CD14-positive monocyte (primary cell): ENCODE measurements around the gene MAPK4. TPM values are rescaled to one million over a fixed set of nuclear protein-coding genes. Genes with fewer than 3 reads are reported as not detected.

Experiments
- DNase-seq, 3 donors: peaks; one replicate each; pipeline ENCODE4 v3.0.0-alpha.2; 2011 to 2022
- H2AFZ ChIP-seq: 2 replicates; pipeline ENCODE4 v1.6.0; 2012; ENCODE audit warnings: mild to moderate bottlenecking, low read depth, low read length, inconsistent platforms; ENCODE audit not compliant: insufficient read depth, poor library complexity, severe bottlenecking
- H3K27ac ChIP-seq, 2 donors: 1 replicate in 1 of 2; 2 replicates in 1 of 2; pipeline ENCODE4 v1.5.1; 2012 to 2013; ENCODE audit warnings: low read length in 2 of 2, control low read depth in 1 of 2, inconsistent platforms in 1 of 2, low read depth in 1 of 2, mild to moderate bottlenecking in 1 of 2
- H3K27me3 ChIP-seq, 2 donors: one replicate each; pipeline versions ENCODE4 v1.6.0 to v1.6.1; 2011 to 2013; ENCODE audit warnings: low read length in 2 of 2; ENCODE audit not compliant: control insufficient read depth in 2 of 2, insufficient read depth in 2 of 2
- H3K36me3 ChIP-seq, 2 donors: replicated peaks in 1 of 2; 1 replicate in 1 of 2; 2 replicates in 1 of 2; pipeline versions ENCODE4 v1.5.1 to v1.6.1; 2012 to 2013; ENCODE audit warnings: low read length in 2 of 2, control low read depth in 1 of 2, inconsistent platforms in 1 of 2, mild to moderate bottlenecking in 1 of 2; ENCODE audit not compliant: insufficient read depth in 2 of 2, control insufficient read depth in 1 of 2
- H3K4me1 ChIP-seq, 2 donors: 1 replicate in 1 of 2; 2 replicates in 1 of 2; pipeline versions ENCODE4 v1.5.1 to v1.6.1; 2012 to 2013; ENCODE audit warnings: low read length in 2 of 2, control low read depth in 1 of 2, inconsistent platforms in 1 of 2, mild to moderate bottlenecking in 1 of 2, moderate library complexity in 1 of 2; ENCODE audit not compliant: insufficient read depth in 2 of 2, control insufficient read depth in 1 of 2
- H3K4me2 ChIP-seq: replicated peaks from 2 replicates; pipeline ENCODE3; 2012; ENCODE audit warnings: low read length, moderate library complexity, mild to moderate bottlenecking; ENCODE audit not compliant: poor library complexity, severe bottlenecking; ENCODE audit errors: extremely low read depth
- H3K4me3 ChIP-seq, 3 experiments: fragments of 200-600 bp in 1 of 3; sonication (generic) in 1 of 3; replicated peaks in 1 of 3; 1 replicate in 2 of 3; 2 replicates in 1 of 3; pipeline ENCODE4 v1.5.1; 2011 to 2013; ENCODE audit warnings: low read length in 3 of 3, mild to moderate bottlenecking in 3 of 3, control low read depth in 2 of 3, low read depth in 2 of 3, inconsistent platforms in 1 of 3, moderate library complexity in 1 of 3
- H3K79me2 ChIP-seq: 2 replicates; pipeline ENCODE4 v1.6.0; 2012; ENCODE audit warnings: mild to moderate bottlenecking, control low read depth, inconsistent platforms, low read length, moderate library complexity; ENCODE audit not compliant: insufficient read depth
- H3K9ac ChIP-seq: 2 replicates; pipeline ENCODE4 v1.6.0; 2017; ENCODE audit warnings: low read length, mild to moderate bottlenecking; ENCODE audit not compliant: insufficient read depth, poor library complexity, severe bottlenecking
- H3K9me3 ChIP-seq, 2 donors: replicated peaks in 1 of 2; 1 replicate in 1 of 2; 2 replicates in 1 of 2; pipeline versions ENCODE4 v1.5.1 to v1.6.1; 2012 to 2013; ENCODE audit warnings: low read length in 2 of 2, control low read depth in 1 of 2; ENCODE audit not compliant: control insufficient read depth in 1 of 2, insufficient read depth in 1 of 2
- H4K20me1 ChIP-seq: 2 replicates; pipeline ENCODE4 v1.6.0; 2012; ENCODE audit warnings: mild to moderate bottlenecking, low read length, control low read depth, moderate library complexity; ENCODE audit not compliant: insufficient read depth
- H3K27ac Mint-ChIP-seq, 7 donors: one replicate each; pipeline ENCODE4 v1.8.0; 2020; ENCODE audit warnings: mild to moderate bottlenecking in 7 of 7, mixed read lengths in 7 of 7, moderate library complexity in 6 of 7, inconsistent platforms in 2 of 7
- H3K27me3 Mint-ChIP-seq, 3 donors: one replicate each; pipeline ENCODE4 v1.8.0; 2021 to 2022; ENCODE audit warnings: low read depth in 3 of 3, mild to moderate bottlenecking in 3 of 3, mixed read lengths in 3 of 3, moderate library complexity in 3 of 3, inconsistent platforms in 1 of 3
- H3K36me3 Mint-ChIP-seq, 2 donors: one replicate each; pipeline ENCODE4 v1.8.0; 2020; ENCODE audit warnings: mixed read lengths in 2 of 2, inconsistent platforms in 1 of 2, mild to moderate bottlenecking in 1 of 2
- H3K4me1 Mint-ChIP-seq: one replicate; pipeline ENCODE4 v1.8.0; 2020; ENCODE audit warnings: mild to moderate bottlenecking, mixed read lengths
- H3K4me3 Mint-ChIP-seq, 2 donors: one replicate each; pipeline ENCODE4 v1.8.0; 2020; ENCODE audit warnings: mild to moderate bottlenecking in 2 of 2, mixed read lengths in 2 of 2, moderate library complexity in 1 of 2
- H3K9me3 Mint-ChIP-seq, 7 donors: one replicate each; pipeline ENCODE4 v1.8.0; 2020 to 2022; ENCODE audit warnings: mixed read lengths in 7 of 7, mild to moderate bottlenecking in 6 of 7, moderate library complexity in 6 of 7, inconsistent platforms in 2 of 7
- WGBS: methylation state at CpG from one replicate; pipeline ENCODE4 v1.1.5; 2013; ENCODE audit warnings: missing lambda C conversion rate; ENCODE audit not compliant: insufficient coverage; 5-methylcytosine and 5-hydroxymethylcytosine counted together
- intact Hi-C, 2 donors: fragments of 100-400 bp; cut with micrococcal nuclease; formaldehyde crosslinking; loops; one replicate each; pipeline versions ENCODE4 v1.15.0 to v1.15.1; 2023
- polyA plus RNA-seq, 3 donors: library from polyadenylated mRNA; depleted of rRNA in 1 of 3; unstranded in 2 of 3; stranded (reverse) in 1 of 3; fragments of 300-500 nt in 2 of 3; fragments of >200 nt in 1 of 3; fragmentation: Illumina TruSeq in 2 of 3; gene quantifications; 1 replicate in 2 of 3; 2 replicates in 1 of 3; pipeline ENCODE4 v1.2.3, GENCODE V29; 2012 to 2021
- TF ChIP-seq, protein P1 (sequence below): fragments of 200-600 bp; IDR thresholded peaks from one replicate; pipeline ENCODE4 v1.8.0; 2022; ENCODE audit warnings: antibody characterized with exemption, mild to moderate bottlenecking

MAPK4 gene
- polyA plus RNA-seq, 3 donors, result not detected

DNA sequence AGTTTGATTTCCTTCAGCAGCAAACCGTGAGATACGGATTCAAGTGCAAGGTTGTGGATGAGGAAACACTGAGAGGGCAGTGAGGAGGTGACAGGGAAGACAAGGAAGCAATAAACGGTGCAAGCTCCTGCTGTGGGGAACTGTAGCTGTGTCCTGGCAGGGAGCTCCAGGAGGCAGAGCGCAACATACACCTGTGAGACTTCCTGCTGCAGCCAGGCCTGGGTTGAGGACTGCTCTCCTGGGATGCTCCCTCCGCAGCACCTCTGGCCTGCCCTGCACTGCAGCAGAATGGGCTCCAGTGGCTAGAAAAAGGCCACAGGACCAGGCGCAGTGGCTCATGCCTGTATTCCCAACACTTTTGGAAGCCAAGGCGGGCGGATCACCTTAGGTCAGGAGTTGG lies 174.5 kb downstream of the MAPK4 start:
- Mint-ChIP-seq H3K4me3 (no peak overlapping the region), H3K9me3 (peaks cover 0 to 5% (median 2%) of the 10 kb centered on the region in 7 donors), H3K27ac (no peak overlapping the region), H3K4me1 (no peaks in the 10 kb centered on the region), H3K27me3 (peaks cover 4 to 7% (median 4%) of the 10 kb centered on the region in 3 donors), H3K36me3 (no peaks in the 10 kb centered on the region)
- no peaks in the 10 kb centered on the region for H3K4me1 ChIP-seq
- H3K27me3 ChIP-seq, result no peaks in the 10 kb centered on the region
- H2AFZ ChIP-seq, result no peak overlapping the region
- DNase-seq, result no peak
- no peak overlapping the region for H3K27ac ChIP-seq
- no peaks in the 10 kb centered on the region for H3K36me3 ChIP-seq
- H3K9me3 ChIP-seq, result no peaks in the 10 kb centered on the region
- intact Hi-C loops, result no loop called here
- no peaks in the 10 kb centered on the region for H3K79me2 ChIP-seq
- no peak overlapping the region for H3K9ac ChIP-seq
- no peaks in the 10 kb centered on the region for H4K20me1 ChIP-seq
- no peak overlapping the region for H3K4me3 ChIP-seq
- H3K4me2 ChIP-seq, result no peak overlapping the region
- TF ChIP-seq, protein P1, sequence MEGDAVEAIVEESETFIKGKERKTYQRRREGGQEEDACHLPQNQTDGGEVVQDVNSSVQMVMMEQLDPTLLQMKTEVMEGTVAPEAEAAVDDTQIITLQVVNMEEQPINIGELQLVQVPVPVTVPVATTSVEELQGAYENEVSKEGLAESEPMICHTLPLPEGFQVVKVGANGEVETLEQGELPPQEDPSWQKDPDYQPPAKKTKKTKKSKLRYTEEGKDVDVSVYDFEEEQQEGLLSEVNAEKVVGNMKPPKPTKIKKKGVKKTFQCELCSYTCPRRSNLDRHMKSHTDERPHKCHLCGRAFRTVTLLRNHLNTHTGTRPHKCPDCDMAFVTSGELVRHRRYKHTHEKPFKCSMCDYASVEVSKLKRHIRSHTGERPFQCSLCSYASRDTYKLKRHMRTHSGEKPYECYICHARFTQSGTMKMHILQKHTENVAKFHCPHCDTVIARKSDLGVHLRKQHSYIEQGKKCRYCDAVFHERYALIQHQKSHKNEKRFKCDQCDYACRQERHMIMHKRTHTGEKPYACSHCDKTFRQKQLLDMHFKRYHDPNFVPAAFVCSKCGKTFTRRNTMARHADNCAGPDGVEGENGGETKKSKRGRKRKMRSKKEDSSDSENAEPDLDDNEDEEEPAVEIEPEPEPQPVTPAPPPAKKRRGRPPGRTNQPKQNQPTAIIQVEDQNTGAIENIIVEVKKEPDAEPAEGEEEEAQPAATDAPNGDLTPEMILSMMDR, result no peak
- WGBS, result 65% methylated on average over 8 of the region's 8 CpGs

DNA sequence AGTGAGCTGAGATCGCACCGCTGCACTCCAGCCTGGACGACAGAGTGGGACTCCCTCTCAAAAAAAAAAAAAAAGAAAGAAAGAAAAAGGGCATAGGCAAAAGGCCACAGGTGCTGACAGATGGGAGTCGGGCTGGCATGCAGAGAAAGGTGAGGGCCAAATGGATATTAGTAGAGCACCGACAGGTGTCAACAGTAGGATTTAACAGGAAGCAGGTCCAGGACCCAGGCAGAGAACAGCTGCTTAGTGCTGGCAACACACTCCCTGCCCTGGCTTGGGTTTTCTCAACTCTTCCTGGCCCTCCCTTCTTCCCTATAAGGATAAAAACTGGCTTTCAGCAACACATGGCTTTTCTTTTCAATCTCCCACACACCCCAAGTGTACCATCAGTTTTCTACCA lies 175.0 kb downstream of the MAPK4 start:
- no peaks in the 10 kb centered on the region for H3K4me1 ChIP-seq
- no peaks in the 10 kb centered on the region for H3K9me3 ChIP-seq
- no peaks in the 10 kb centered on the region for H3K36me3 Mint-ChIP-seq
- H3K27ac ChIP-seq, result no peak overlapping the region
- DNase-seq, result no peak
- peaks cover 0 to 5% (median 2%) of the 10 kb centered on the region in 7 donors for H3K9me3 Mint-ChIP-seq
- no peaks in the 10 kb centered on the region for H3K36me3 ChIP-seq
- H3K27me3 ChIP-seq, result no peaks in the 10 kb centered on the region
- intact Hi-C loops, result no loop called here
- H3K4me3 Mint-ChIP-seq, result no peak overlapping the region
- peaks cover 3 to 7% (median 4%) of the 10 kb centered on the region in 3 donors for H3K27me3 Mint-ChIP-seq
- no peak overlapping the region for H2AFZ ChIP-seq
- H4K20me1 ChIP-seq, result no peaks in the 10 kb centered on the region
- TF ChIP-seq, protein P1, result no peak
- no peak overlapping the region for H3K27ac Mint-ChIP-seq
- H3K4me3 ChIP-seq, result no peak overlapping the region
- no peaks in the 10 kb centered on the region for H3K79me2 ChIP-seq
- no peak overlapping the region for H3K4me2 ChIP-seq
- H3K4me1 Mint-ChIP-seq, result no peaks in the 10 kb centered on the region
- H3K9ac ChIP-seq, result no peak overlapping the region
- 92% methylated on average over 2 of the region's 5 CpGs for WGBS
